ENCODE data around the gene RPL22. TPM values are rescaled to one million over a fixed set of nuclear protein-coding genes. Genes with fewer than 3 reads are reported as not detected.

RPL22 gene
- total RNA-seq, 1 donor from 2014 or later = 283 TPM

DNA sequence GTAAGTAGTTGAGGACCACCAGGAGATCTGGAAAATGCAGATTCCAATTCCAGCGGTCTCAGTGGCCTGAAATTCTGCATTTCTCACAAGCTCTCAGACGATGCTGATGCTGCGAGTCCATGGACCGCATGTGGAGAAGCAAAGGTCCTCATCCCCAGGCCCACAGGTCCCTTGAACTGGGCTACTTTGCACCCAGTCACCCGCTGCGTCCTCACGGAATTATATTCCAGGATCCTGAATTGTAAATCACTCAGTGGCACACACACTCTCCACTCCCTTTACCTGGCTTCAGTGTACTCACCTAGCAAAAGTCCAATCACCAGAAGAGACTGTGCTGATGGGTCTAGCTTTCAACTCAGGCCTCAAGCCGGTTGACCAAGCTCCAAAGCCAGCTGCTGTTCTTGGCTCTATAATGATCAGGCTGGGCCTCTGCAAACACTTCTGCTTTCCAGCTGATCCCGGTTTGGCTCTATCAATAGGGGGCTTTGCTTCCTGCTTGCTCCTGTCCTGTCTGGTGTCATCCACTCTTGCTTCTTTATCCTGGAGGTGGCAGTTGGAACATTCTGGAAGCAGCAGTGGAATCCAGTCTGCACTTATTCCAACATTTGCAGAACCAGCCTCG, 904 bp upstream of the RPL22 start:
- Mint-ChIP-seq H3K36me3 (ENCODE audit: low read depth, unreplicated experiment) (peaks cover 4% of the 10 kb centered on the region), H3K27ac (ENCODE audit: unreplicated experiment) (peak overlapping the region; percentile 89), H3K9me3 (ENCODE audit: unreplicated experiment) (no peaks in the 10 kb centered on the region), H3K4me3 (ENCODE audit: unreplicated experiment) (peak overlapping the region; percentile 96), H3K4me1 (ENCODE audit: low read depth, unreplicated experiment) (peaks cover 17% of the 10 kb centered on the region), H3K27me3 (ENCODE audit: low read depth, unreplicated experiment) (no peaks in the 10 kb centered on the region)
- Histone ChIP-seq H3K79me2 (ENCODE audit: insufficient read depth, low read length) (peaks cover 45% of the 10 kb centered on the region), H3K4me3 (ENCODE audit: insufficient read depth, low read depth, low read length) (peak overlapping the region; percentile 98), H3K4me2 (ENCODE audit: low read length) (peak overlapping the region; percentile 94), H3K9ac (ENCODE audit: low read length) (peak overlapping the region; percentile 97), H2AFZ (ENCODE audit: low read depth, low read length) (peak overlapping the region; percentile 82), H3K9me3 (ENCODE audit: insufficient read depth, low read depth, low read length) (no peaks in the 10 kb centered on the region), H3K36me3 (ENCODE audit: insufficient read depth, low read length) (peaks cover 11% of the 10 kb centered on the region), H3K27ac (ENCODE audit: low read depth, low read length) (peak overlapping the region; percentile 85), H3K27me3 (ENCODE audit: insufficient read depth, low read length) (no peaks in the 10 kb centered on the region), H4K20me1 (ENCODE audit: insufficient read depth, low read length) (peaks cover 32% of the 10 kb centered on the region), H3K4me1 (ENCODE audit: insufficient read depth, low read length) (peaks cover 13% of the 10 kb centered on the region)
- FAIRE-seq (no peak), DNase-seq (ENCODE audit: low read depth) (no peak)
- TF ChIP-seq, protein P1, sequence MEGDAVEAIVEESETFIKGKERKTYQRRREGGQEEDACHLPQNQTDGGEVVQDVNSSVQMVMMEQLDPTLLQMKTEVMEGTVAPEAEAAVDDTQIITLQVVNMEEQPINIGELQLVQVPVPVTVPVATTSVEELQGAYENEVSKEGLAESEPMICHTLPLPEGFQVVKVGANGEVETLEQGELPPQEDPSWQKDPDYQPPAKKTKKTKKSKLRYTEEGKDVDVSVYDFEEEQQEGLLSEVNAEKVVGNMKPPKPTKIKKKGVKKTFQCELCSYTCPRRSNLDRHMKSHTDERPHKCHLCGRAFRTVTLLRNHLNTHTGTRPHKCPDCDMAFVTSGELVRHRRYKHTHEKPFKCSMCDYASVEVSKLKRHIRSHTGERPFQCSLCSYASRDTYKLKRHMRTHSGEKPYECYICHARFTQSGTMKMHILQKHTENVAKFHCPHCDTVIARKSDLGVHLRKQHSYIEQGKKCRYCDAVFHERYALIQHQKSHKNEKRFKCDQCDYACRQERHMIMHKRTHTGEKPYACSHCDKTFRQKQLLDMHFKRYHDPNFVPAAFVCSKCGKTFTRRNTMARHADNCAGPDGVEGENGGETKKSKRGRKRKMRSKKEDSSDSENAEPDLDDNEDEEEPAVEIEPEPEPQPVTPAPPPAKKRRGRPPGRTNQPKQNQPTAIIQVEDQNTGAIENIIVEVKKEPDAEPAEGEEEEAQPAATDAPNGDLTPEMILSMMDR (IDR thresholded peaks at IDR 0.05; ENCODE audit: insufficient read depth, low read depth, low read length) = no peak
- no peak for TF ChIP-seq EZH2 (IDR thresholded peaks at IDR 0.05; ENCODE audit: insufficient read depth, low read length)

DNA sequence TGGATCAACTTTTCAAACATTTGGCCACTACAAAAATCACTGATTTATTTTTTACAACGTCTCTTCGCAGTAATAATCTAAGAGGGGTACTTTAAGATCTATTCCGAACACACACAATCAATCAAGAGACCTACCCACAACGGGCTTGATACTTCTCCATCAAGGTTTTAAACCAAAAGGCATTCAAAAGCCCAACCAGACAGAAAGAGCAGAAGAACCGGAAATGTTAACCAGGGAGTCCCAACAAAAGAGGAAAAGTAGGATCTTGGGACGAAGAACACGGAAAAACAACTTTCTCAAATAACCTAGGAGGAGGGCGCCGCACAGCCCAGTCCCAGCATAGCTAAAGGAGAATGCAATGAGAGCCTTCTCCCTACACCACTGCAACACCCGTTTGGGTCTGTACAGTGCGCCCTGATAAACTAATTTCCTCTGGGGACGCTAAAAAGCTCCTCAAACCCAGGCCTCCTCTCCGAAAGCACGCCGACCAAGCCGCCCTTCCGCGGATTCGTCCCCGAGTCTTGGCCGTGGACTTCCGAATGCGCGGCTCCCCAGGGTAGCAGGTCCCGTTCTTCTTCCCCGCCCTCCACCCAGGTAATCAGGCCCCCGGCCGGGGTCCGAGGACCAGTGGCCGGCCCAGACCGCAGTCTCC, 623 bp downstream of the RPL22 start:
- Histone ChIP-seq H3K9ac (ENCODE audit: low read length) (peak overlapping the region; percentile 97), H3K4me2 (ENCODE audit: low read length) (peak overlapping the region; percentile 94), H3K4me1 (ENCODE audit: insufficient read depth, low read length) (peaks cover 13% of the 10 kb centered on the region), H3K9me3 (ENCODE audit: insufficient read depth, low read depth, low read length) (no peaks in the 10 kb centered on the region), H3K79me2 (ENCODE audit: insufficient read depth, low read length) (peaks cover 58% of the 10 kb centered on the region), H2AFZ (ENCODE audit: low read depth, low read length) (peak overlapping the region; percentile 70), H3K27ac (ENCODE audit: low read depth, low read length) (peak overlapping the region; percentile 85), H4K20me1 (ENCODE audit: insufficient read depth, low read length) (peaks cover 41% of the 10 kb centered on the region), H3K36me3 (ENCODE audit: insufficient read depth, low read length) (peaks cover 18% of the 10 kb centered on the region), H3K4me3 (ENCODE audit: insufficient read depth, low read depth, low read length) (peak overlapping the region; percentile 98), H3K27me3 (ENCODE audit: insufficient read depth, low read length) (no peaks in the 10 kb centered on the region)
- DNase-seq (ENCODE audit: low read depth) (no peak), FAIRE-seq (no peak)
- TF ChIP-seq, protein P1 (IDR thresholded peaks at IDR 0.05; ENCODE audit: insufficient read depth, low read depth, low read length) = no peak
- TF ChIP-seq EZH2 (IDR thresholded peaks at IDR 0.05; ENCODE audit: insufficient read depth, low read length) = no peak
- Mint-ChIP-seq H3K36me3 (ENCODE audit: low read depth, unreplicated experiment) (peaks cover 4% of the 10 kb centered on the region), H3K27ac (ENCODE audit: unreplicated experiment) (peak overlapping the region; percentile 89), H3K27me3 (ENCODE audit: low read depth, unreplicated experiment) (no peaks in the 10 kb centered on the region), H3K4me1 (ENCODE audit: low read depth, unreplicated experiment) (peaks cover 22% of the 10 kb centered on the region), H3K9me3 (ENCODE audit: unreplicated experiment) (no peaks in the 10 kb centered on the region), H3K4me3 (ENCODE audit: unreplicated experiment) (peak overlapping the region; percentile 96)
